PC-9 (cell line): ENCODE data around the gene PPM1K.

Experiments
- CTCF ChIP-seq: fragments of 200-600 bp; sonication (generic); conservative IDR thresholded peaks from 2 replicates; pipeline ENCODE4 v1.6.1; 2017; ENCODE audit warnings: mixed run types, antibody characterized with exemption, mild to moderate bottlenecking, moderate library complexity
- EZH2 ChIP-seq: fragments of 200-600 bp; sonication (generic); IDR thresholded peaks from 2 replicates; pipeline ENCODE4 v1.8.0; 2017; ENCODE audit warnings: antibody characterized with exemption, low read depth

DNA sequence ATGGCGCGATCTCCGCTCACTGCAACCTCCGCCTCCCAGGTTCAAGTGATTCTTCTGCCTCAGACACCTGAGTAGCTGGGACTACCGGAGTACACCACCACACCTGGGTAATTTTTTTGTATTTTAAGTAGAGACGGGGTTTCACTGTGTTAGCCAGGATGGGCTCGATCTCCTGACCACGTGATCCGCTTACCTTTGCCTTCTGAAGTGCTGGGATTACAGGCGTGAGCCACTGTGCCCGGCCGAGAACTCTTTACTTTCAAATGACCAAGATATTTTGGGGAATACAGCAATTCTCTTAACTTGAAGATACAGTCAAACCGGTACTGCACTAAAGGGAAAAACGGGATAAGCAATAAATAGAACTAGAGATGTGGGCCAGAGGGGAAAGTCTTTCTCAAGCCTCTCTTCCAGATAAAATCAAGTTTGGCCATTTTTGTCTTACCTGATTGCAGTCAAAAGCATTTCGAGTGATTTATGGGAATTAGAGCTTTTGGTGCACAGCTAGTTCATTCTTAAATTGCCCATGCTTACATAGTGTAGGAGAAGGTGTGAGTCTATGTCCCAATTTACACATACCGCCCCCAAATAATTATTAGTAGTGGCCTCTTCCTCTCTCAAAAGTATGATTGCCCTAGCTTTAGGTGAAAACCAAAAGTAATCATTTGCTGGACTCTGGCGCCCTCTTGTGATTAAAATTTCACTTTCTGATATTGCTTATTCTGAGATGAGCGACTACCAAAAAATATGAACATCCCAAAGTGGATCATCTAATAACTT, 72.7 kb downstream of the PPM1K start:
- TF ChIP-seq CTCF (peak; percentile 78), EZH2 (no peak)
